ENCODE data around the gene PCDH1. TPM values are rescaled to one million over a fixed set of nuclear protein-coding genes. Genes with fewer than 3 reads are reported as not detected.

PCDH1 gene
- total and polyA plus RNA-seq, 2 of the 8 experiments (the other 6 are each of a cell fraction or from before 2014, with no cell fraction given), result 101 to 102 TPM

- whole genome bisulfite sequencing, 2 experiments (ENCODE audit: extremely low coverage in 1 of 2, insufficient coverage in 1 of 2, insufficient read length in 1 of 2, insufficient replicate concordance in 2 of 2, low coverage in 1 of 2, low lambda C conversion rate in 2 of 2, missing lambda C conversion rate in 1 of 2), result 48% methylated on average over 5 of the region's 5 CpGs; no CpG with 5 or more reads in 1 of the 2 experiments
- no peak overlapping the region for H2BK120ac ChIP-seq (replicated peaks; ENCODE audit: low read depth, low read length)
- no peak overlapping the region for H2BK20ac ChIP-seq (ENCODE audit: low read length)
- H4K91ac ChIP-seq (replicated peaks; ENCODE audit: insufficient read length, low read length), result no peak overlapping the region
- FAIRE-seq, result peak; percentile 89
- H4K20me1 ChIP-seq (replicated peaks in 1 of 2; ENCODE audit: control insufficient read depth in 1 of 2, insufficient read depth in 2 of 2, low read length in 2 of 2), result peaks cover 5 to 6% of the 10 kb centered on the region in 2 experiments
- H4K8ac ChIP-seq (ENCODE audit: extremely low read depth, insufficient read depth, low read length), result no peak overlapping the region
- H3K9me3 ChIP-seq (ENCODE audit: insufficient read depth in 2 of 2, low read depth in 1 of 2, low read length in 1 of 2), result no peaks in the 10 kb centered on the region
- no peak overlapping the region; a peak in 1 of 7 replicates for H3K9ac ChIP-seq (replicated peaks in 1 of 4; ENCODE audit: extremely low read depth in 1 of 4, low read depth in 3 of 4, low read length in 3 of 4)
- H3K79me1 ChIP-seq (ENCODE audit: low read depth, low read length), result peaks cover 7% of the 10 kb centered on the region; the same call in 1 of the 2 replicates
- H3K56ac ChIP-seq (replicated peaks; ENCODE audit: insufficient read length, low read depth, low read length), result no peak overlapping the region
- TF ChIP-seq ASH2L (IDR thresholded peaks at IDR 0.05; ENCODE audit: low read length) (peak; percentile 57), TCF12 (IDR thresholded peaks at IDR 0.05; ENCODE audit: low read depth, low read length) (0 out of 2 replicates have a peak, but pooled peaks have one; percentile 22), KDM4A (IDR thresholded peaks at IDR 0.05; ENCODE audit: low read depth, low read length, severe bottlenecking) (no peak), NRF1 (IDR thresholded peaks at IDR 0.05; ENCODE audit: low read depth, low read length) (no peak; the same call in 1 of the 2 replicates), SP4 (IDR thresholded peaks at IDR 0.05; ENCODE audit: low read length) (0 out of 2 replicates have a peak, but pooled peaks have one; percentile 45), PHF8 (conservative IDR thresholded peaks at IDR 0.05; ENCODE audit: low read depth, low read length) (no peak), HDAC2 (IDR thresholded peaks at IDR 0.05; ENCODE audit: borderline replicate concordance in 1 of 2, low read depth in 2 of 2, low read length in 2 of 2) (peak; percentile 74 to 92; a peak in 2 of 4 replicates), YY1 (IDR thresholded peaks at IDR 0.05; ENCODE audit: low read depth, low read length) (peak; percentile 46; the same call in 1 of the 2 replicates)
- no peak overlapping the region for H4K5ac ChIP-seq (ENCODE audit: insufficient read length, low read depth, low read length)
- CTCF ChIA-PET (ENCODE audit: partially characterized antibody), result interaction anchor here (0.8 to 14.0 kb wide), 17 partner anchors 9 to 166 kb away, joined by 3 to 200 read pairs (median 4); partner anchors contain the start of gene PCDH1
- DNase-seq (ENCODE audit: low read depth in 1 of 2, low spot score in 2 of 2), result no peak
- H3K4me3 ChIP-seq (ENCODE audit: extremely low read depth in 1 of 4, insufficient read depth in 2 of 4, low read depth in 3 of 4, low read length in 4 of 4), result peak overlapping the region in 1 of 4 experiments; percentile 23; a peak in 2 of 8 replicates
- peaks cover 0 to 30% of the 10 kb centered on the region in 2 experiments; a peak in 2 of 4 replicates for H3K79me2 ChIP-seq (ENCODE audit: control insufficient read depth in 1 of 2, insufficient read depth in 2 of 2, low read length in 2 of 2)
- H2AFZ ChIP-seq (ENCODE audit: low read length), result no peak overlapping the region
- H2BK5ac ChIP-seq (ENCODE audit: low read depth, low read length), result peak overlapping the region; percentile 71
- H3K4me1 ChIP-seq (replicated peaks in 1 of 4; ENCODE audit: control insufficient read depth in 3 of 4, insufficient read depth in 4 of 4, low read length in 3 of 4), result peaks cover 15 to 35% (median 25%) of the 10 kb centered on the region in 4 experiments
- no peaks in the 10 kb centered on the region for H3K27me3 ChIP-seq (replicated peaks in 1 of 4; ENCODE audit: control insufficient read depth in 3 of 4, extremely low read depth in 1 of 4, insufficient read depth in 3 of 4, low read length in 3 of 4)
- H3K36me3 ChIP-seq (ENCODE audit: control insufficient read depth in 2 of 4, insufficient read depth in 4 of 4, low read length in 3 of 4), result peaks cover 2 to 42% (median 28%) of the 10 kb centered on the region in 4 experiments; a peak in 7 of 8 replicates
- H3K18ac ChIP-seq (ENCODE audit: extremely low read depth, low read length), result 0 out of 2 replicates have a peak overlapping the region, but pooled peaks have one; percentile 5
- peak overlapping the region; percentile 52 to 58 for H3K4me2 ChIP-seq (ENCODE audit: insufficient read depth in 1 of 2, low read depth in 2 of 2, low read length in 2 of 2)
- no peak overlapping the region for H3K4ac ChIP-seq (replicated peaks; ENCODE audit: insufficient read length, low read depth, low read length)
- POLR2A ChIA-PET (ENCODE audit: partially characterized antibody), result interaction anchor here (0.7 to 10.5 kb wide), 19 partner anchors 9 to 177 kb away, joined by 3 to 210 read pairs (median 4); partner anchors contain the start of gene PCDH1
- no peak overlapping the region for H3K23ac ChIP-seq (ENCODE audit: insufficient read length)
- H3K14ac ChIP-seq (ENCODE audit: insufficient read length), result no peak overlapping the region
- H3K23me2 ChIP-seq (ENCODE audit: low read depth, low read length), result no peaks in the 10 kb centered on the region; the same call in 1 of the 2 replicates
- peak overlapping the region; percentile 24; the same call in 1 of the 2 replicates for H3K27ac ChIP-seq (ENCODE audit: low read depth, low read length)
- H2AK5ac ChIP-seq (ENCODE audit: low read depth, low read length), result no peak overlapping the region; the same call in 1 of the 2 replicates
- H2BK12ac ChIP-seq (ENCODE audit: low read depth, low read length), result no peak overlapping the region
- H2BK15ac ChIP-seq (ENCODE audit: low read length), result no peak overlapping the region
Measured at GRCh38 chr5:141858079-141858765, 20.0 kb downstream of the PCDH1 start.

Data from H1 (cell line).